AG10803 (cell line): Measurements from ENCODE around the gene SLC11A2.

Source experiments
- DNase-seq: peaks from one replicate; pipeline ENCODE4 v3.0.0; 2010; ENCODE audit warnings: low read depth
- H3K4me3 ChIP-seq: 2 replicates; pipeline ENCODE4 v1.5.1; 2011; ENCODE audit warnings: mild to moderate bottlenecking, low read length, control low read depth
- CTCF ChIP-seq: conservative IDR thresholded peaks from 2 replicates; pipeline ENCODE4 v1.5.1; 2011; ENCODE audit warnings: mild to moderate bottlenecking, low read length, control low read depth, inconsistent platforms

The SLC11A2 gene

DNA sequence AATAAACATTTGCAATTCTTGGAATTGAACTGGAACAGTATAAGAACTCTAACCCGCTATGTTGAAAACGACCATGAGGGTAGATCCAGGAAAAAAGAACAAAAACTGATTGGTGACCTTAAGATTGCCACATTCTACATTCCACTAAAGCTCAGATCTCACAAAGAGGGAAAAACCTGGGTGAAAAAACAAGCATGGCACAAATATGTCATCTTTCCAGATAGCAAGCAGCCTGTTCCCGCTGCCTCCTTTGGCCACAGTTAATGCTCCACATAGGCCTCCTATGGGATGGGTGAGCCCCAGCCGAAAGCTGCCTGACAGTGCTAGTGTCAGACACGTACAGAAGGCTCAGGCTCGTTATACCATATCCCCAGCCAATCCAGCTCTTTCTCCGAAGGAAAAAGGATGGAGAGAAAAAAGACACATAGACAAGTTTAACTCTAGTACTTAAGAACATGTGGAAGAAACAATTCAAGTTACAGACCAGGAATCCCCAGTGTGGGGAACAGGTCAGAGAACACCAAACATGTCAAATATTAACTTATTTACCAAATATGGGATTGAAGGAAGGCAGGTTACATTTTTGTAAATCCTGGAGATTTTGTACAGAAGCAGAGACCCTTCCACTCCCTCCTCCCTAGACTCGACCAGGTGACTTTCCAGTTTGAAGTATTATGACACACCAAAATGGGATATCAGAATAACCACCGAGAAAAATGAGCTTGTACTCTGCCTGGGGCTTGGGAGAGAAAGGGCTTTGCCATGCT lies 36.6 kb upstream of the SLC11A2 start:
- TF ChIP-seq CTCF: no peak
- DNase-seq: no peak
- no peak overlapping the region for H3K4me3 ChIP-seq

DNA sequence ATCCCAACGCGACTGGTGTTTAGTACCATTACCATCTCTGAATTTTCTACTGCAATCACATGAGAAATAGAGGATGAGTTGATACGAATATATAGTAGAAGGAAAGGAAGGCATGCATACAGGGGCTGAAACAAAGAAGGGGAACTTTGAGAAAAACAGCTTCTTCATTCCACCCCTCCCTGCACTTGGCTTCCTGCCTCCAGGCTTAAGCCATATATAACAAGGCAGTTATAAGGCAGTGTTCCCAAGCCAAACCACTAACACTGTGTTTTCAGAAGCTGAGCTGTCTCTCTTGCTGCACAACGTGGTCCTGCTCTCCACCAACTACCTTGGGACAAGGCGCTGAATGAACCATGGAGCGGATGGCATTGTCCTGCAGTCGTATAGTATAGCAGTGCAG lies 32.9 kb upstream of the SLC11A2 start:
- no peak overlapping the region for H3K4me3 ChIP-seq
- DNase-seq: no peak
- TF ChIP-seq CTCF: no peak

DNA sequence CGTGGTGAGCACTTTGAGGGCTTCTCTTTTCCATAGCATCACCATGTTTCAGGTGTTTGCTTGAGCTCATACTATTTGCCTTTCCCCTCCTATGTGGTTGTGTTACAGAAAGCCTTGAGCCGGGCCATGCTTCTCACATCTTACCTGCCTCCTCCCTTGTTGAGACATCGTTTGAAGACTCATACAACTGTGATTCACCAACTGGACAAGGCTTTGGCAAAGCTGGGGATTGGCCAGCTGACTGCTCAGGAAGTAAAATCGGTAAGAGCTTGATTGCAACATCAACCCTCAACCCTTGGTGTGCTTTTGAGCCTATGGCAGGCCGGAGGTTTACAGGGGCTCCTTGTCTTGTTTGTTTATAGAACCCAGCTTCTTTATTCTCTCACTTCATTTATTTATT lies 30.1 kb upstream of the SLC11A2 start:
- TF ChIP-seq CTCF: no peak
- DNase-seq: peak; percentile 45
- H3K4me3 ChIP-seq: no peak overlapping the region

- DNase-seq: no peak
- no peak for TF ChIP-seq CTCF
- no peak overlapping the region for H3K4me3 ChIP-seq
Observed at GRCh38 chr12:51055060-51055459, 28.9 kb upstream of the SLC11A2 start.

- no peak overlapping the region for H3K4me3 ChIP-seq
- no peak for DNase-seq
- TF ChIP-seq CTCF: no peak
Observed at GRCh38 chr12:51051787-51052186, 25.6 kb upstream of the SLC11A2 start.

- peak overlapping the region; percentile 93 for H3K4me3 ChIP-seq
- no peak for TF ChIP-seq CTCF
- no peak for DNase-seq
Observed at GRCh38 chr12:51049525-51049924, 23.3 kb upstream of the SLC11A2 start.

- DNase-seq: no peak
- TF ChIP-seq CTCF: no peak
- H3K4me3 ChIP-seq: peak overlapping the region; percentile 93
Observed at GRCh38 chr12:51048661-51049251, 22.6 kb upstream of the SLC11A2 start.
